ENCODE data around the gene TCP11L1.

DNA sequence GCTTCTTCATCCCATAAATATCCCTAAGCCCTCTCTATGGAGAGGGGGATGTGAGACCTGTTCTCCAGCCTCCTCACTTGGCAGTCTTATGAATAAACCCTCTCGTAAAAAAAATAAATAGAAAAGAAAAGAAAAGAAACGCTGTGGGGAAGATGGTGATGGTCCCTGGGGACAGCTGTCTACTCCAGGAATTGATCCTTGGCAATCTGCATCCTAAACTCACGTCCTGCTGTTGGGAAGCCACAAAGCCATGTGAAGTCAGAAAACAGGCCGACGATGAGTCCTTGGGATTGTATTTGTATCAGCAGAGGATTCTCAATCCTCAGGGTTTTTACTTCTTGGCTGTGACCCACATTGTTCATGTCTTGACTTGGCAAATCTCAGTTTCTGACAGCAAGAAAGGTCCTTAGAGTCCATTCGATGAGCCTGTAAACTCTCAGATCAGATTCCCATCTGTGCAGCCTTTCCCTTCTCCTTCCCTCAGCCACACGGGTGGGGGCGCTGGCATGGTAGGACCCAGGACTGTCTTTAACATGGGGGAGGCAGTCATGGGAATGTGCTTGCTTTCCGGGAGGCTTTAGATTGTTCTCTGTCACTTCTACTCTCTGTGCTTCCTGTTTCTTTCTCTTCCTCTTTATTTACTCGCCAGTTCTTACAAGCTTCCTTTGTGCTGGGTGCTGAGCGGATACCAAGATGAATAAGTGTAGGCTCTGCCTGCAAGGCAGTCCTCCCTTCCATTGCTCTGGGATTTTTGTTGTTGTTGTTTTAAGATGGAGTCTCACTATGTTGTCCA, 24.9 kb downstream of the TCP11L1 start:
- TF ChIP-seq, protein P1, sequence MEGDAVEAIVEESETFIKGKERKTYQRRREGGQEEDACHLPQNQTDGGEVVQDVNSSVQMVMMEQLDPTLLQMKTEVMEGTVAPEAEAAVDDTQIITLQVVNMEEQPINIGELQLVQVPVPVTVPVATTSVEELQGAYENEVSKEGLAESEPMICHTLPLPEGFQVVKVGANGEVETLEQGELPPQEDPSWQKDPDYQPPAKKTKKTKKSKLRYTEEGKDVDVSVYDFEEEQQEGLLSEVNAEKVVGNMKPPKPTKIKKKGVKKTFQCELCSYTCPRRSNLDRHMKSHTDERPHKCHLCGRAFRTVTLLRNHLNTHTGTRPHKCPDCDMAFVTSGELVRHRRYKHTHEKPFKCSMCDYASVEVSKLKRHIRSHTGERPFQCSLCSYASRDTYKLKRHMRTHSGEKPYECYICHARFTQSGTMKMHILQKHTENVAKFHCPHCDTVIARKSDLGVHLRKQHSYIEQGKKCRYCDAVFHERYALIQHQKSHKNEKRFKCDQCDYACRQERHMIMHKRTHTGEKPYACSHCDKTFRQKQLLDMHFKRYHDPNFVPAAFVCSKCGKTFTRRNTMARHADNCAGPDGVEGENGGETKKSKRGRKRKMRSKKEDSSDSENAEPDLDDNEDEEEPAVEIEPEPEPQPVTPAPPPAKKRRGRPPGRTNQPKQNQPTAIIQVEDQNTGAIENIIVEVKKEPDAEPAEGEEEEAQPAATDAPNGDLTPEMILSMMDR (IDR thresholded peaks at IDR 0.05) = no peak
- TF ChIP-seq EP300 (IDR thresholded peaks at IDR 0.05) (no peak), POLR2AphosphoS5 (IDR thresholded peaks at IDR 0.05) (no peak), POLR2A (IDR thresholded peaks at IDR 0.05) (no peak)

Data from gastroesophageal sphincter (tissue), 3 donors.